Keratinocyte (primary cell): ENCODE measurements around the gene BICD1. TPM values are rescaled to one million over a fixed set of nuclear protein-coding genes. Genes with fewer than 3 reads are reported as not detected.
"Not testable (repeated sequence)": the region's sequence is repeated elsewhere in the genome, so short reads cannot be mapped to it uniquely, and the experiment has no call there.

Experiments
- DNase-seq: peaks from one replicate; pipeline ENCODE4 v3.0.0-alpha.2; 2011; ENCODE audit warnings: low read depth, missing footprints, low spot score
- FAIRE-seq: peaks from 2 replicates; lab custom pipeline; 2011; peaks lifted over from hg19 to GRCh38; lab: Jason Lieb, UNC
- H2AFZ ChIP-seq: 2 replicates; pipeline ENCODE4 v1.6.0; 2012; ENCODE audit warnings: low read length, control low read depth, inconsistent platforms; ENCODE audit not compliant: control insufficient read depth
- H3K27ac ChIP-seq: 2 replicates; pipeline ENCODE4 v1.5.1; 2011; ENCODE audit warnings: low read length; ENCODE audit not compliant: control insufficient read depth, insufficient read depth
- H3K27me3 ChIP-seq: 3 replicates; pipeline ENCODE4 v1.6.0; 2011; ENCODE audit warnings: low read length; ENCODE audit not compliant: control insufficient read depth, insufficient read depth; ENCODE audit errors: extremely low read depth
- H3K36me3 ChIP-seq, 2 experiments: 2 replicates in 1 of 2; 3 replicates in 1 of 2; pipeline ENCODE4 v1.5.1; 2011; ENCODE audit warnings: low read length in 2 of 2, mild to moderate bottlenecking in 1 of 2; ENCODE audit not compliant: control insufficient read depth in 2 of 2, insufficient read depth in 2 of 2; ENCODE audit errors: extremely low read depth in 1 of 2
- H3K4me1 ChIP-seq: 3 replicates; pipeline ENCODE4 v1.5.1; 2011; ENCODE audit warnings: low read length; ENCODE audit not compliant: control insufficient read depth, insufficient read depth; ENCODE audit errors: extremely low read depth
- H3K4me2 ChIP-seq: 3 replicates; pipeline ENCODE4 v1.6.0; 2011; ENCODE audit warnings: low read depth, low read length; ENCODE audit not compliant: control insufficient read depth, insufficient read depth; ENCODE audit errors: extremely low read depth
- H3K4me3 ChIP-seq, 3 experiments: fragments of 200-600 bp in 1 of 3; sonication (generic) in 1 of 3; 2 replicates in 2 of 3; 3 replicates in 1 of 3; pipeline ENCODE4 v1.5.1; 2011 to 2016; ENCODE audit warnings: low read length in 3 of 3, mild to moderate bottlenecking in 3 of 3, control low read depth in 2 of 3, inconsistent platforms in 1 of 3, low read depth in 1 of 3, mixed read lengths in 1 of 3, mixed run types in 1 of 3, moderate library complexity in 1 of 3; ENCODE audit not compliant: control insufficient read depth in 2 of 3, insufficient read depth in 2 of 3; ENCODE audit errors: extremely low read depth in 1 of 3
- H3K79me2 ChIP-seq: 2 replicates; pipeline ENCODE4 v1.6.0; 2012; ENCODE audit warnings: low read length; ENCODE audit not compliant: control insufficient read depth, insufficient read depth
- H3K9ac ChIP-seq: 3 replicates; pipeline ENCODE4 v1.6.0; 2011; ENCODE audit warnings: low read length; ENCODE audit not compliant: control insufficient read depth, insufficient read depth; ENCODE audit errors: extremely low read depth
- H3K9me1 ChIP-seq: 3 replicates; pipeline ENCODE4 v1.6.0; 2011; ENCODE audit warnings: low read length; ENCODE audit not compliant: control insufficient read depth, insufficient read depth; ENCODE audit errors: extremely low read depth
- H3K9me3 ChIP-seq: 2 replicates; pipeline ENCODE4 v1.5.1; 2012; ENCODE audit warnings: low read depth, low read length; ENCODE audit not compliant: control insufficient read depth
- H4K20me1 ChIP-seq: 3 replicates; pipeline ENCODE4 v1.6.0; 2011; ENCODE audit warnings: low read length; ENCODE audit not compliant: control insufficient read depth, insufficient read depth; ENCODE audit errors: extremely low read depth
- EZH2 ChIP-seq: IDR thresholded peaks from one replicate; pipeline ENCODE4 v1.6.1; 2012; ENCODE audit warnings: inconsistent platforms, mild to moderate bottlenecking, low read length, moderate library complexity
- dilution Hi-C: fragments of 300-500 bp; cut with MboI; formaldehyde crosslinking; loops from one replicate; pipeline ENCODE4 v1.7.0; 2020; ENCODE audit warnings: low sequenced_read_pairs; ENCODE audit not compliant: extremely low pct_ligation_motif_present
- polyA plus RNA-seq, 5 experiments: library from polyadenylated mRNA; depleted of rRNA in 3 of 5; stranded (reverse) in 3 of 5; stranded (forward) in 1 of 5; unstranded in 1 of 5; fragments of >200 nt; gene quantifications; 1 replicate in 1 of 5; 2 replicates in 3 of 5; 3 replicates in 1 of 5; pipeline versions ENCODE4 v1.2.1 to v1.2.3, GENCODE V29; 2011 to 2012; ENCODE audit warnings: missing spikeins in 2 of 5, low read depth in 1 of 5, low replicate concordance in 1 of 5
- TF ChIP-seq, protein P1 (sequence below), 3 experiments: IDR thresholded peaks in 1 of 3; conservative IDR thresholded peaks in 1 of 3; optimal IDR thresholded peaks in 1 of 3; 2 replicates in 2 of 3; 3 replicates in 1 of 3; pipeline versions ENCODE3 to v1.5.1; 2011; ENCODE audit warnings: low read length in 3 of 3, mild to moderate bottlenecking in 3 of 3, moderate library complexity in 2 of 3, control low read depth in 1 of 3, inconsistent platforms in 1 of 3; ENCODE audit not compliant: insufficient read depth in 2 of 3; ENCODE audit errors: extremely low read depth in 1 of 3

Gene BICD1
- polyA plus RNA-seq, 1 donor (not counting 4 experiments of a cell fraction or from before 2014, with no cell fraction given) = 10.2 TPM

DNA sequence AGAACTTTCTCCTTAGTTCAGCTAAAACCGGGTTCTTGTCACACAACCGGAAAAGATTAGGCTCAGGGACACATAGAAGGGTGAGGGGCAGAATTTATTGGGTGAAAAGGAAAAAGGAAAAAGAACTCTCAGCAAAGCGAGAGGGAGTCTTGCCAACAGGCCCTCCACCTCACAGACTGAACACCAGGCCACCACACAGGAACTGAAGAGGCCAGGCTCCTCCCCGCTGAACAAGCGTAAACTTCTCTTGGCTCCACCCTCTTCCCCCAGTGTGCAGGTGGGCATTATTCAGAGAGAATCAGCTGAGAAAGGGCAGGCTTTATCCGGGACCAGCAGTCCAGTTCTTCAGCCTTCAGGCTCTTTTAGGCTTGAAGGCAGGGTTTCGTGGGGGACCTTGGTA is 167.1 kb downstream of the BICD1 start:
- no peak overlapping the region for H3K27ac ChIP-seq
- no peaks in the 10 kb centered on the region for H3K36me3 ChIP-seq
- FAIRE-seq = no peak
- H3K4me1 ChIP-seq = no peaks in the 10 kb centered on the region
- H2AFZ ChIP-seq = no peak overlapping the region
- no peak overlapping the region for H3K4me3 ChIP-seq
- no peaks in the 10 kb centered on the region for H4K20me1 ChIP-seq
- no peak overlapping the region for H3K9ac ChIP-seq
- H3K79me2 ChIP-seq = no peaks in the 10 kb centered on the region
- TF ChIP-seq, protein P1, sequence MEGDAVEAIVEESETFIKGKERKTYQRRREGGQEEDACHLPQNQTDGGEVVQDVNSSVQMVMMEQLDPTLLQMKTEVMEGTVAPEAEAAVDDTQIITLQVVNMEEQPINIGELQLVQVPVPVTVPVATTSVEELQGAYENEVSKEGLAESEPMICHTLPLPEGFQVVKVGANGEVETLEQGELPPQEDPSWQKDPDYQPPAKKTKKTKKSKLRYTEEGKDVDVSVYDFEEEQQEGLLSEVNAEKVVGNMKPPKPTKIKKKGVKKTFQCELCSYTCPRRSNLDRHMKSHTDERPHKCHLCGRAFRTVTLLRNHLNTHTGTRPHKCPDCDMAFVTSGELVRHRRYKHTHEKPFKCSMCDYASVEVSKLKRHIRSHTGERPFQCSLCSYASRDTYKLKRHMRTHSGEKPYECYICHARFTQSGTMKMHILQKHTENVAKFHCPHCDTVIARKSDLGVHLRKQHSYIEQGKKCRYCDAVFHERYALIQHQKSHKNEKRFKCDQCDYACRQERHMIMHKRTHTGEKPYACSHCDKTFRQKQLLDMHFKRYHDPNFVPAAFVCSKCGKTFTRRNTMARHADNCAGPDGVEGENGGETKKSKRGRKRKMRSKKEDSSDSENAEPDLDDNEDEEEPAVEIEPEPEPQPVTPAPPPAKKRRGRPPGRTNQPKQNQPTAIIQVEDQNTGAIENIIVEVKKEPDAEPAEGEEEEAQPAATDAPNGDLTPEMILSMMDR (optimal IDR thresholded peaks at IDR 0.05 in 1 of 3, IDR thresholded peaks at IDR 0.05 in 1 of 3, conservative IDR thresholded peaks at IDR 0.05 in 1 of 3; ENCODE audit: extremely low read depth in 1 of 3, insufficient read depth in 2 of 3, low read length in 3 of 3) = no peak
- no peak for TF ChIP-seq EZH2
- dilution Hi-C loops = no loop called here
- no peaks in the 10 kb centered on the region for H3K9me1 ChIP-seq
- H3K27me3 ChIP-seq = no peaks in the 10 kb centered on the region
- no peak for DNase-seq
- H3K9me3 ChIP-seq = no peaks in the 10 kb centered on the region
- H3K4me2 ChIP-seq = no peak overlapping the region

DNA sequence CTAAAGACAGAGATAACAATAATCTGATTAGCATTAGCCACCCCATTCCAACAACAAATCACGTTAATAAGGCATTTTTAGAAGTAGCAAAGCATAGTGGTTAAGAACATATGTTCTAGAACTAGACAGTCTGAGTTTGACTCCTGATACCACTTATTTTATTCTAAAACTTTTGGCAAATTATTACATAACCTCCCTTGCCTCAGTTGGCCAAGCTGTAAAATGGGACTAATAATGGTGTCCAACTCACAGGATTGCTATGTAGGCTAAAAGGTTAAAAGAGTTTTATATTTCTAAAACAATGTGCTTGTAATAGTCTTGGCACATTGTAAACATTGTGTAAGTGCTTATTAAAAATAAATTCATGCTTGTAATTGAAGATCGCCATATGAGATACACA is 168.0 kb downstream of the BICD1 start:
- H3K27ac ChIP-seq = no peak overlapping the region
- no peaks in the 10 kb centered on the region for H3K4me1 ChIP-seq
- no peak overlapping the region for H3K4me2 ChIP-seq
- DNase-seq (no peak), FAIRE-seq (no peak)
- no peaks in the 10 kb centered on the region for H3K36me3 ChIP-seq
- no peaks in the 10 kb centered on the region for H3K9me3 ChIP-seq
- dilution Hi-C loops = no loop called here
- no peaks in the 10 kb centered on the region for H3K27me3 ChIP-seq
- no peaks in the 10 kb centered on the region for H4K20me1 ChIP-seq
- H3K9me1 ChIP-seq = no peaks in the 10 kb centered on the region
- no peak overlapping the region for H3K9ac ChIP-seq
- no peak overlapping the region for H2AFZ ChIP-seq
- TF ChIP-seq, protein P1 (optimal IDR thresholded peaks at IDR 0.05 in 1 of 3, IDR thresholded peaks at IDR 0.05 in 1 of 3, conservative IDR thresholded peaks at IDR 0.05 in 1 of 3; ENCODE audit: extremely low read depth in 1 of 3, insufficient read depth in 2 of 3, low read length in 3 of 3) = no peak
- no peak for TF ChIP-seq EZH2
- H3K79me2 ChIP-seq = no peaks in the 10 kb centered on the region
- H3K4me3 ChIP-seq = no peak overlapping the region

DNA sequence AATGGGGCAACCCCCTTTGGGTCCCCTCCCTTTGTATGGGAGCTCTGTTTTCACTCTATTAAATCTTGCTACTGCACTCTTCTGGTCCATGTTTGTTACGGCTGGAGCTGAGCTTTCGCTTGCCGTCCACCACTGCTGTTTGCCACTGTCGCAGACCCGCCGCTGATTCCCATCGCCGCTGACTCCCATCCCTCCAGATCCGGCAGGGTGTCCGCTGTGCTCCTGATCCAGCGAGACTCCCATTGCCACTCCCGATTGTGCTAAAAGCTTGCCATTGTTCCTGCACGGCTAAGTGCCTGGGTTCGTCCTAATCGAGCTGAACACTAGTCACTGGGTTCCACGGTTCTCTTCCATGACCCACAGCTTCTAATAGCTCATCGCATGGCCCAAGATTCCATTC is 168.9 kb downstream of the BICD1 start:
- dilution Hi-C loops, H3K4me2 ChIP-seq, H3K79me2 ChIP-seq, DNase-seq, H3K4me1 ChIP-seq, H3K27me3 ChIP-seq, FAIRE-seq, H3K36me3 ChIP-seq, H4K20me1 ChIP-seq, H3K4me3 ChIP-seq, H3K9me3 ChIP-seq, H3K27ac ChIP-seq, H3K9ac ChIP-seq, H3K9me1 ChIP-seq, H2AFZ ChIP-seq: not testable (repeated sequence)
